SK-N-MC (cell line): Measurements from ENCODE around the gene HOXD8.

Experiments used
- DNase-seq: peaks from one replicate; pipeline ENCODE4 v3.0.0-alpha.2; 2011; ENCODE audit warnings: low read depth, low spot score
- H3K27ac ChIP-seq: fragments of 200-600 bp; sonication (generic); 2 replicates; pipeline ENCODE4 v1.5.1; 2016; ENCODE audit warnings: mixed run types
- H3K36me3 ChIP-seq: fragments of 200-600 bp; sonication (generic); 2 replicates; pipeline ENCODE4 v1.6.1; 2017; ENCODE audit warnings: antibody characterized with exemption, low read length, mixed read lengths; ENCODE audit not compliant: insufficient read depth
- H3K4me3 ChIP-seq: fragments of 200-600 bp; sonication (generic); 2 replicates; pipeline ENCODE4 v1.5.1; 2016
- H3K9ac ChIP-seq: fragments of 200-600 bp; sonication (generic); 2 replicates; pipeline ENCODE4 v1.8.0; 2017; ENCODE audit warnings: mixed run types, mixed read lengths; ENCODE audit not compliant: insufficient read length
- H3K9me3 ChIP-seq: fragments of 200-600 bp; sonication (generic); 2 replicates; pipeline ENCODE4 v1.6.1; 2017; ENCODE audit warnings: low read depth, mild to moderate bottlenecking, antibody characterized with exemption, low read length, moderate library complexity, mixed read lengths
- EZH2 ChIP-seq: fragments of 200-600 bp; sonication (generic); IDR thresholded peaks from one replicate; pipeline ENCODE4 v1.6.1; 2017; ENCODE audit warnings: antibody characterized with exemption
- FOXP2 ChIP-seq: optimal IDR thresholded peaks from 2 replicates; pipeline ENCODE3; 2011; ENCODE audit warnings: mild to moderate bottlenecking, moderate library complexity; ENCODE audit not compliant: insufficient read depth; ENCODE audit errors: extremely low read length, control extremely low read depth
- POLR2AphosphoS5 ChIP-seq: IDR thresholded peaks from 2 replicates; pipeline ENCODE4 v1.6.1; 2012; ENCODE audit warnings: mild to moderate bottlenecking, low read depth, low read length, borderline replicate concordance

Gene HOXD8

DNA sequence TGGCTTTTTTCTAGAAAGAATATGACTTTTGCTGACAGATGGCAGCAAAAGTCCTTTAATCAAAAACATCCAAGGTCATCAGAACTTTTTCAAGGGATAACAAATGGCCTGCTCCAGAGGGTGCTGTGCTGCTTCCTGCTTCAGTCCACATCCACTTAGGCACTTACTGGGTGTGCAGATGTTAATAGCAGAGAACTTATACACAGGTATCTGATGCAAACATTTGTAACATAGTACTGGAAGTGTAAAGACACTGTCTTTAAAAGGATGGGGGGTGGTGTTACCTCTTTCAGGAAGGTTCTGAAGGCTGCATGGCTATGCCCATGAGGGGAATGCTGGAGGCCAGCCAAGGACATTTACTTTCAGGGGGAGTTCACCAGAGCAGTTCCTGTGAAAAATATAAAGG, 5.5 kb downstream of the HOXD8 start:
- Histone ChIP-seq H3K9ac (peak overlapping the region; percentile 95), H3K9me3 (no peaks in the 10 kb centered on the region), H3K4me3 (peak overlapping the region; percentile 94), H3K27ac (peak overlapping the region; percentile 88), H3K36me3 (no peaks in the 10 kb centered on the region)
- no peak for DNase-seq
- TF ChIP-seq POLR2AphosphoS5 (no peak), FOXP2 (no peak), EZH2 (no peak)

- Histone ChIP-seq H3K27ac (peak overlapping the region; percentile 88), H3K36me3 (no peaks in the 10 kb centered on the region), H3K9ac (peak overlapping the region; percentile 95), H3K9me3 (no peaks in the 10 kb centered on the region), H3K4me3 (peak overlapping the region; percentile 94)
- TF ChIP-seq FOXP2: no peak
- TF ChIP-seq POLR2AphosphoS5: no peak; the same call in none of the 2 replicates
- no peak for TF ChIP-seq EZH2
- DNase-seq: no peak
These were observed 7.1 kb downstream of the HOXD8 start for GRCh38 chr2:176136374-176137251.

- DNase-seq: no peak
- no peaks in the 10 kb centered on the region for H3K9me3 ChIP-seq
- H3K9ac ChIP-seq: peak overlapping the region; percentile 95
- 0 out of 2 replicates have a peak overlapping the region, but pooled peaks have one; percentile 88 for H3K27ac ChIP-seq
- no peak for TF ChIP-seq EZH2
- no peak for TF ChIP-seq FOXP2
- no peak for TF ChIP-seq POLR2AphosphoS5
- peak overlapping the region; percentile 94 for H3K4me3 ChIP-seq
- no peaks in the 10 kb centered on the region for H3K36me3 ChIP-seq
These were observed 7.7 kb downstream of the HOXD8 start for GRCh38 chr2:176137252-176137580.

DNA sequence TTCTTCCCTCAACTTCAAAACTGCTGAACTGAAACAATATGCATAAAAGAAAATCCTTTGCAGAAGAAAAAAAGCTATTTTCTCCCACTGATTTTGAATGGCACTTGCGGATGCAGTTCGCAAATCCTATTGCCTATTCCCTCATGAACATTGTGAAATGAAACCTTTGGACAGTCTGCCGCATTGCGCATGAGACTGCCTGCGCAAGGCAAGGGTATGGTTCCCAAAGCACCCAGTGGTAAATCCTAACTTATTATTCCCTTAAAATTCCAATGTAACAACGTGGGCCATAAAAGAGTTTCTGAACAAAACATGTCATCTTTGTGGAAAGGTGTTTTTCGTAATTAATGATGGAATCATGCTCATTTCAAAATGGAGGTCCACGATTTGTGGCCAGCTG, 8.4 kb downstream of the HOXD8 start:
- TF ChIP-seq POLR2AphosphoS5: no peak
- no peak for TF ChIP-seq EZH2
- TF ChIP-seq FOXP2: no peak
- Histone ChIP-seq H3K4me3 (peak overlapping the region; percentile 94), H3K9ac (no peak overlapping the region), H3K36me3 (no peaks in the 10 kb centered on the region), H3K27ac (no peak overlapping the region), H3K9me3 (no peaks in the 10 kb centered on the region)
- no peak for DNase-seq

GRCh38 chr2:176138526-176138922, 9.0 kb downstream of the HOXD8 start:
- no peaks in the 10 kb centered on the region for H3K36me3 ChIP-seq
- no peak for DNase-seq
- H3K9me3 ChIP-seq: no peaks in the 10 kb centered on the region
- H3K27ac ChIP-seq: no peak overlapping the region
- TF ChIP-seq EZH2: no peak
- no peak for TF ChIP-seq FOXP2
- no peak for TF ChIP-seq POLR2AphosphoS5
- peak overlapping the region; percentile 94 for H3K4me3 ChIP-seq
- no peak overlapping the region for H3K9ac ChIP-seq

GRCh38 chr2:176138923-176139660, 9.6 kb downstream of the HOXD8 start:
- Histone ChIP-seq H3K4me3 (peak overlapping the region; percentile 24), H3K9me3 (no peaks in the 10 kb centered on the region), H3K36me3 (no peaks in the 10 kb centered on the region), H3K27ac (no peak overlapping the region; the same call in 1 of the 2 replicates), H3K9ac (no peak overlapping the region)
- TF ChIP-seq FOXP2: no peak
- TF ChIP-seq EZH2: no peak
- no peak for TF ChIP-seq POLR2AphosphoS5
- no peak for DNase-seq

DNA sequence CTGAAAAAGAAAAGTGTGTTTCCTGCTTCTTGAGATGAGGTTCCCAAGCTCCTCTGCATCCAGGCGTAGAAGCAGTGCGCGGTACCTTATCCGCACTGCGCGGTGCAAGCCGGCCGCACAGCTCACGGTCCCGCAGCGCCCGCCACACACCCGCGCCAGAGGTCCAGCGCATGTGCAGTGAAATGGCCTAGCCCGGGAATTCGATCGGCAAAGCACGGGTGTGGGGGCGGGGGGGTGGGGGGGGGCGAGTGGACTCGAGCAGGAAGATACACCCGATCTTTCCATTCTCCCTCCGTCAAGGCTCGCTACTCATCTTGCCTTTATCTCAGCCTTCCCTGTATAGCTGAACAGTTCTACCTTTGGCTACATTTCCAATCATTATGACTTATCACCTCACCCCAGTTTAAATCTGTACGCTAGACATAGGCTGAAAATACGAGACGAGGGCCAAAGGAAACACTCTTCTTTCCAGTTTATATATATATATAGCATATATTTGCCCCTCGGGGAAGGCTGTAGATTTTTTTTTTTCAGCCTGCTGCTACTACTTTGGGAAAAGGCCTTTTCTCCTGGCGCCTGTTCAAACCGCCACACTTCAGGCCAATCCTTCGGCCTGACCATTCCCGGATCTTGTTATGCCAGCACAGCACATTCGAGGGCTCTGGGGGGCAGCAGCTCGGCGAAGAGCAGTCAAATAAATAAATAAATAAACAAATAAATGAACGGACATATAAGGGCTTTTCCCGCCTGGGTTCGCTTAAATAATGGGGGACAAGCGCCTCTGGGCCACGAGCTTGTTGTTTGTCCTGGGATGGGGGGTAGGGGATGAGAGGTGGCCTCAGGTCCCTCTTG, 10.4 kb downstream of the HOXD8 start:
- Histone ChIP-seq H3K9ac (peak overlapping the region; percentile 39), H3K4me3 (peak overlapping the region; percentile 73)
- no peak for DNase-seq

More for the DNA sequence above, 10.4 kb downstream of the HOXD8 start:
- Histone ChIP-seq H3K27ac (no peak overlapping the region), H3K36me3 (no peaks in the 10 kb centered on the region), H3K9me3 (no peaks in the 10 kb centered on the region)
- TF ChIP-seq EZH2 (no peak), POLR2AphosphoS5 (no peak), FOXP2 (no peak)
